NB4 (cell line): ENCODE measurements around the gene ADAMTS2.
"Not testable (repeated sequence)": the region's sequence is repeated elsewhere in the genome, so short reads cannot be mapped to it uniquely, and the experiment has no call there.

Experiments
- DNase-seq: peaks from one replicate; pipeline ENCODE4 v3.0.0; 2010; ENCODE audit warnings: low read depth
- H3K4me3 ChIP-seq: one replicate; pipeline ENCODE4 v1.5.1; 2011; ENCODE audit warnings: mild to moderate bottlenecking, low read depth, low read length, moderate library complexity
- CTCF ChIP-seq: IDR thresholded peaks from one replicate; pipeline ENCODE4 v1.5.1; 2012; ENCODE audit warnings: low read depth, low read length
- MAX ChIP-seq: IDR thresholded peaks from 2 replicates; pipeline ENCODE4 v1.6.1; 2011; ENCODE audit warnings: low read depth, low read length
- MYC ChIP-seq: IDR thresholded peaks from 2 replicates; pipeline ENCODE4 v1.6.1; 2011; ENCODE audit warnings: low read depth, low read length
- POLR2A ChIP-seq: IDR thresholded peaks from 2 replicates; pipeline ENCODE4 v1.6.1; 2011; ENCODE audit warnings: mild to moderate bottlenecking; ENCODE audit not compliant: insufficient read length; ENCODE audit errors: extremely low read depth

ADAMTS2 gene

DNA sequence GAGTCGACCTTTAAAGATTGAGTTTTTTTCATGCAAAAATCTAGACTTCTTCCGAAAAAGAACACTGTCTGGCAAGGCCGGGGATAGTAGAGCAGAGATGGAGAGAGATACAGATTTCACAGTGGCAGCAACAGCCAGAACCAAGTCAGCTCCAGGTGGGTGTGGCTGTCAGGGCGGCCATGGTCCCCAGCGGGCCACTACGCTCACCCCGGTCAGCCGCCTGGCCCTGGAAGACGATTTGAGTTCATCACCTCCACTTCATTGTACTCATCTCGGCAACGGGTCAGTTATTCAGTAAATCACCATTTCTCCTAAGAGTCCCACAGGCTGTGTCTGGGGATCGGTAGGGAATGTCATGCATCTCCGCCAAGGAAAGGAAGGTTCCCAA, 232.1 kb downstream of the ADAMTS2 start:
- TF ChIP-seq MYC (no peak), POLR2A (no peak), MAX (no peak), CTCF (no peak)
- no peak overlapping the region for H3K4me3 ChIP-seq
- DNase-seq, result no peak

DNA sequence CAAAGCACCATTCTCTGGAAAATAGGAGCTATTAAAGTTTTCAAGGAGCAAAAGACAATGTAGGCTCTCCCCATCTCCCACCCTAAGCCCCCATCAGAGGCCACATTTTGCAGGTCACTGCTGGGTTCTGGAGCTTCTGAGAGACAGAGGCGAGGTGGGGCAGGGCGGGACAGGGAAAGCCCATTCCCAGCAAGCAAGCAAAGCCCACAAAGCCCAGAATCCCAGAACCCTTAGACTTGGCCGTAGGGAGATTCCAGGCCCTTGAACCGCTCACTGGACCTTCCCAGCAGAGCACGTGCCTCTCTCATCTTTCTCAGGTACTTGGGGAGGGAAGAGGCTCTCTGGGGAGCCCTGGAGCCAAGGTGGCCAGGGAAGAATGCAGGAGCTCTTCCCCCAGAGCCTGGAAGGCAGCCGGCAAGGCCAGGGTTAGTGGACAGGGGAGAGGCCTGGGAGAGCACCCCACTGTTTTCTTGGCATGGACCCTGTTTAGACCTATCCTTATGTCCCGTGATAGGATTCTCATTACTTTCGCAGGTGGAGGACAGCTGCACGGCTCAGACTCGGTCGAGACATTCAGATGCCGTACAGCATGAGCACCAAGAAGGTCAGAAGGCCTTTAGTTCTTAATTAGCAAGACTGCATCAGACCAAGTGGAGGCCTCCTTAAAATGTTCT, 232.7 kb downstream of the ADAMTS2 start:
- H3K4me3 ChIP-seq, result no peak overlapping the region
- TF ChIP-seq MAX (no peak), POLR2A (no peak), MYC (no peak), CTCF (no peak)
- DNase-seq, result no peak

DNA sequence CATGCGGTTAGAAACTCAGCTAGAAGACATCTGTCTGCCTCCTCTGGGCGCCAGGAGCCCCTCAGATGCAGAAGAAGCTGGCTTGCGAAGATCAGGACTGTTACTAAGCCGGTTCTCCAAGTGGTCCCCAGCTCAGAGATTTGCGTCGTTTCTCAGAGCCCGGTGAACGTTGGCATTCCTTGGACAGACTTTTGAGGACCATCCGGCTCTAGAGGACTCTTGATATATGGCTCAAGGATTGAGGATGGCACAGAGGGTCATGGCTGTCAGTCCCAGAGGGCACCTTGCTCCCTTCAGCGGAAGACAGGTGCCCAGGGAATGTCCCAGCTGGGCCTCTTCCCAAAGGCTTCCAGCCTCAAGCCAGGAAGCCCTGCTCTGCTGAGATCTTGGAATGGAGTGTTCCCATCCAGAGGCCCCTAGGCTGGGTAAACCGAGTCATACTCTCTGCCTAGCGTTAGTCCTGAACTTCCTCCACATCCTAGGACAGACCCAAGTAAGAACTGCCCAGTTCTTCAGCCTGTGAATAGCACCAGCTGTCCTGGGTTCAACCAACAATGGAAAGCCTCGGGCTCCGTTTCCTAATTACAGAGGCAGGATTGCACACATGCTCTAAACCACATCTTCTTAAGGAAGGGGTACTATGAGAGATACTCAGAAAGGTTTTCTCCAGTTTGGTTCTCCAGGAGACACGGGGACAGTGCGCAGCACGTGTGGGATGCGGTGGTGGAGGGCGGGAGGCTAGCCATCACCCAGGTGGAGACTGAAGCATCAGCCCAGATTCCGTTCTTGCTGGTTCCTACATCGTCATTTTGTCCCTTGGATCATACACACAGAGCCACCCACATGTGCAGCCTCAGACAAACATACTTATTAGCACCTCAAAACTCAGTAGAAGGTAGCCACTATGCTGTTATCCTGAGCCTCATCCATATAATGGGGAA, 233.7 kb downstream of the ADAMTS2 start:
- TF ChIP-seq MYC (no peak), MAX (no peak), CTCF (no peak), POLR2A (no peak)
- DNase-seq, result no peak
- H3K4me3 ChIP-seq, result no peak overlapping the region

GRCh38 chr5:179110528-179110927, 234.7 kb downstream of the ADAMTS2 start:
- TF ChIP-seq POLR2A (no peak), MYC (no peak), MAX (no peak), CTCF (no peak)

DNA sequence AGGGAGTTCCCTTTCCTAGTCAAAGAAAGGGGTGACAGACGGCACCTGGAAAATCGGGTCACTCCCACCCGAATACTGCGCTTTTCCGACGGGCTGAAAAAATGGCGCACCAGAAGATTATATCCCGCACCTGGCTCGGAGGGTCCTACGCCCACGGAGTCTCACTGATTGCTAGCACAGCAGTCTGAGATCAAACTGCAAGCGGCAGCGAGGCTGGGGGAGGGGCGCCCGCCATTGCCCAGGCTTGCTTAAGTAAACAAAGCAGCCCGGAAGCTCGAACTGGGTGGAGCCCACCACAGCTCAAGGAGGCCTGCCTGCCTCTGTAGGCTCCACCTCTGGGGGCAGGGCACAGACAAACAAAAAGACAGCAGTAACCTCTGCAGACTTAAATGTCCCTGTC, 244.0 kb downstream of the ADAMTS2 start:
- not testable (repeated sequence) for H3K4me3 ChIP-seq, DNase-seq

More at GRCh38 chr5:179110528-179110927, 234.7 kb downstream of the ADAMTS2 start:
- no peak overlapping the region for H3K4me3 ChIP-seq
- DNase-seq, result no peak

DNA sequence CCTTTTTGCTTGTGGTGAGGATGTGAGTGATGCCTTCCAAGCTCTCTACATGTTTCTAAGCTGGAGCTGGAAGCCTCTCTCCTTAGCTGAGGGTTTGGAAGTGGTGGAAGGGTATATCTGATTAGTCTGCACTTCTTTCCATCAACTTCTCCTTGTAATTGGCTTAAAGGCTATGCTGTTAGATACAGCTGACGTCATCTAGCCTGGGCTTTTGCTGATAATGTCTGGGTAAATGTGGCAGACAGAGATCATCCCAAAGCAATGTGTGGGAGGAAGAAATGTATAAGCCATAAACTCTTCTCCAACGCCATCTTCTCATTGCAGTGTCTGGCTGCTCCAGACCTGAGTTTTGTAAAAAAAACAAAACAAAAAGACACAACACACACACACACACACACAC, 255.8 kb downstream of the ADAMTS2 start:
- no peak for TF ChIP-seq POLR2A
- TF ChIP-seq MAX, result no peak
- TF ChIP-seq CTCF, result no peak
- TF ChIP-seq MYC, result no peak
- no peak overlapping the region for H3K4me3 ChIP-seq
- no peak for DNase-seq
